ENCODE data around the gene PRRT1B.

The PRRT1B gene

GRCh38 chr9:131577005-131578000 lies 32.0 kb downstream of the PRRT1B start:
- DNase-seq (ENCODE audit: low read depth): no peak
- TF ChIP-seq, protein P1, sequence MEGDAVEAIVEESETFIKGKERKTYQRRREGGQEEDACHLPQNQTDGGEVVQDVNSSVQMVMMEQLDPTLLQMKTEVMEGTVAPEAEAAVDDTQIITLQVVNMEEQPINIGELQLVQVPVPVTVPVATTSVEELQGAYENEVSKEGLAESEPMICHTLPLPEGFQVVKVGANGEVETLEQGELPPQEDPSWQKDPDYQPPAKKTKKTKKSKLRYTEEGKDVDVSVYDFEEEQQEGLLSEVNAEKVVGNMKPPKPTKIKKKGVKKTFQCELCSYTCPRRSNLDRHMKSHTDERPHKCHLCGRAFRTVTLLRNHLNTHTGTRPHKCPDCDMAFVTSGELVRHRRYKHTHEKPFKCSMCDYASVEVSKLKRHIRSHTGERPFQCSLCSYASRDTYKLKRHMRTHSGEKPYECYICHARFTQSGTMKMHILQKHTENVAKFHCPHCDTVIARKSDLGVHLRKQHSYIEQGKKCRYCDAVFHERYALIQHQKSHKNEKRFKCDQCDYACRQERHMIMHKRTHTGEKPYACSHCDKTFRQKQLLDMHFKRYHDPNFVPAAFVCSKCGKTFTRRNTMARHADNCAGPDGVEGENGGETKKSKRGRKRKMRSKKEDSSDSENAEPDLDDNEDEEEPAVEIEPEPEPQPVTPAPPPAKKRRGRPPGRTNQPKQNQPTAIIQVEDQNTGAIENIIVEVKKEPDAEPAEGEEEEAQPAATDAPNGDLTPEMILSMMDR (conservative IDR thresholded peaks at IDR 0.05; ENCODE audit: control insufficient read depth, insufficient read depth, low read depth, low read length): no peak
- no peak overlapping the region for H3K4me3 ChIP-seq (ENCODE audit: control insufficient read depth, low read depth, low read length)

DNA sequence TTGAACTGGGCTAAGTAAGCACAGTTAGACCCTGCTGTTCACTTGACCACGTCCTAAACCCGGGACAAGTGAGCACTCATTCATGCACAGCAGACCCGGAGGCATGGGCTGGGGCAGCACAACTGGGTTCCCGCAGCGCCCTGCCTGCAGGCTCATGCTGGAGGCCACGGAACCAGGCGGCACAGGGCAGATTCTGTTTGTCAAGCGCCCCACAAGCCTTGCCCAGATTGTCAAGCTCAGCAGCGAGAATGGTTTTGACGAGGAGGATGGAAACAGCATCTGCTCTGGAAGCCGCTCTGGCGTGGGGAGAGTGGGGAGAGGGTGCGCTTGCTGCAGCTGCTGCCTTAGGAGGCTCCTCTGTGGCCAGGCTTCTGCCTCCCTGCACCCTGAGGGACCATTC lies 32.7 kb downstream of the PRRT1B start:
- H3K4me3 ChIP-seq (ENCODE audit: control insufficient read depth, low read depth, low read length): no peak overlapping the region
- TF ChIP-seq, protein P1 (conservative IDR thresholded peaks at IDR 0.05; ENCODE audit: control insufficient read depth, insufficient read depth, low read depth, low read length): no peak
- DNase-seq (ENCODE audit: low read depth): no peak

DNA sequence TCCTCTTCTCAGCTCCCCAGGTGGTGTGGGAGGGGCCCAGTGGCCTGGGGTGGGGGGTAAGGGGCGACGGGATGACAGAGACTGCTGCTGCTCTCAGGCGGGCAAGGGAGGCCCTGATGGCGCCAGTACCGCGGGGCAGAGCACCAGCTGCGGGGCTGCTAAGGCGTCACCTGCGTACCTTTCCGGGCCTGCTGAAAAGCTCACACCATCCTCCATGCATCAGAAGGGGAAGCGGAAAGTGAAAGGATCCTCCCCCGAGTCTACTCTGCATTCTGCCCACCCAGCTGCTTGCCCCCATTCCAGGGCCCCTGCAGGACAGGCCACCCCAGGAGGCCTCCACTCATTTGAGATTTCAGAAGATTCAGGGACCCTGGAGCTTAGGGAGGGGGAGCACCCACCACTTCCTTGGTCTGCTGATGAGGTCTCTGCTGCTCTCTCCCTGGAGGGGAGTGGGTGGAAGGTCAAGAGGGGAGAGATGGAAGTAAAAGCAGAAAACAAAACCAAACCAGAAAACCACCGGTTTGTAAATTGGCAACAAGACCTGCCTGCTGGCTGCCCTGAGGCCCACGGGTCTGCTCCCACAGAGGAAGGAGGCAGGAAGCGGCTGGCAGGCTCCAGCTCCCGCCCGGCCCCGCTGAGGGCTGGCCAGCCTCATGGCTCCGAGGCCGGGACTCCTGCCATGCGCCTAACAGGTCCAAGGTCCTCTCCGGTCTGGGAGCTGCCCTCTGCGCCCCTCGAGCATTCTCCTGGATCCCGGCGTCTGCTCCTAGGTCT lies 33.6 kb downstream of the PRRT1B start:
- H3K4me3 ChIP-seq (ENCODE audit: control insufficient read depth, low read depth, low read length): no peak overlapping the region
- TF ChIP-seq, protein P1 (conservative IDR thresholded peaks at IDR 0.05; ENCODE audit: control insufficient read depth, insufficient read depth, low read depth, low read length): no peak
- no peak for DNase-seq (ENCODE audit: low read depth)

- H3K4me3 ChIP-seq (ENCODE audit: control insufficient read depth, low read depth, low read length): no peak overlapping the region
- TF ChIP-seq, protein P1 (conservative IDR thresholded peaks at IDR 0.05; ENCODE audit: control insufficient read depth, insufficient read depth, low read depth, low read length): no peak
- DNase-seq (ENCODE audit: low read depth): no peak
Observed at GRCh38 chr9:131579789-131580211, 34.5 kb downstream of the PRRT1B start.

DNA sequence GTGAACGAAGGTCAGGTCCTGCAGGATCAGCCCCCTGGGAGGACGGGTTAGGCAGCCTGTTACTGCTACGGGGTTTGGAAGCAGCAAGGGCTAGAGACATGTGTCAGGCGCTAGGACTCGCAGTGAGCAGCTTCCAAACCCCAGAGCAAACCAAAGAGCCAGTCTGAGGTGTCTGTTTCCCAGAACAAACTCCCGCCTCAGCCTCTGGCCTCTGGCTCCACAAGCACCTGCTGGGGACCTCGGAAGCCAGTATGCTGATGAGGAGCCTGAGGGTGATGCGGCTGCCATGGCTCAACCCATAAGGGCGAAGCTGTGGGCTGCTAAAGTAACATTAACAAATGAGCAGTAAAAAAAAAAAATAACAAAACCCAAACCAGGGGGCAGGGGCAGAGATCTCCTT lies 35.0 kb downstream of the PRRT1B start:
- no peak for DNase-seq (ENCODE audit: low read depth)
- no peak overlapping the region for H3K4me3 ChIP-seq (ENCODE audit: control insufficient read depth, low read depth, low read length)
- TF ChIP-seq, protein P1 (conservative IDR thresholded peaks at IDR 0.05; ENCODE audit: control insufficient read depth, insufficient read depth, low read depth, low read length): no peak

DNA sequence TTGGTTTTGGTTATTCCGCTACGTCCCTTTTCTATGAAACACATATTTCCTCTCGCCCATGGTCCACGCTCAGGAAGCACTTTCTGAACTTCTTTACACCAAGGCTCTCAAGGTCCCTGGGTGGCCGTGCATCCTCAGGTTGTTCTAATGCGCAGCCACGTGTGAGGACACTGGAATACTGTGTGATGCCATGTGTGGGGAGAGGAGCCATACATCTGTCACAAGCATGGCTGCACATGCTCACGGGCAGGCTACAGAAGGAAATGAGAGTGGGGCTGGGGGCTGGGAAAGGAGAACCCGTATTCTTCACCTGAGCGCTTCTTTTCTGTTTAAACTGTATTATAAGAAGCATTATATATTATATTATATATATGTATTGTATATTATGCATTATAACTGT lies 36.7 kb downstream of the PRRT1B start:
- DNase-seq (ENCODE audit: low read depth): no peak
- TF ChIP-seq, protein P1 (conservative IDR thresholded peaks at IDR 0.05; ENCODE audit: control insufficient read depth, insufficient read depth, low read depth, low read length): no peak

More for the DNA sequence above, 36.7 kb downstream of the PRRT1B start:
- H3K4me3 ChIP-seq (ENCODE audit: control insufficient read depth, low read depth, low read length): no peak overlapping the region

Data from fibroblast of mammary gland (primary cell).